CD14-positive monocyte (primary cell): ENCODE measurements around the gene PHACTR3. TPM values are rescaled to one million over a fixed set of nuclear protein-coding genes. Genes with fewer than 3 reads are reported as not detected.

Experiments
- DNase-seq, 3 donors: peaks; one replicate each; pipeline ENCODE4 v3.0.0-alpha.2; 2011 to 2022
- H2AFZ ChIP-seq: 2 replicates; pipeline ENCODE4 v1.6.0; 2012; ENCODE audit warnings: mild to moderate bottlenecking, low read depth, low read length, inconsistent platforms; ENCODE audit not compliant: insufficient read depth, poor library complexity, severe bottlenecking
- H3K27ac ChIP-seq, 2 donors: 1 replicate in 1 of 2; 2 replicates in 1 of 2; pipeline ENCODE4 v1.5.1; 2012 to 2013; ENCODE audit warnings: low read length in 2 of 2, control low read depth in 1 of 2, inconsistent platforms in 1 of 2, low read depth in 1 of 2, mild to moderate bottlenecking in 1 of 2
- H3K27me3 ChIP-seq, 2 donors: one replicate each; pipeline versions ENCODE4 v1.6.0 to v1.6.1; 2011 to 2013; ENCODE audit warnings: low read length in 2 of 2; ENCODE audit not compliant: control insufficient read depth in 2 of 2, insufficient read depth in 2 of 2
- H3K36me3 ChIP-seq, 2 donors: replicated peaks in 1 of 2; 1 replicate in 1 of 2; 2 replicates in 1 of 2; pipeline versions ENCODE4 v1.5.1 to v1.6.1; 2012 to 2013; ENCODE audit warnings: low read length in 2 of 2, control low read depth in 1 of 2, inconsistent platforms in 1 of 2, mild to moderate bottlenecking in 1 of 2; ENCODE audit not compliant: insufficient read depth in 2 of 2, control insufficient read depth in 1 of 2
- H3K4me1 ChIP-seq, 2 donors: 1 replicate in 1 of 2; 2 replicates in 1 of 2; pipeline versions ENCODE4 v1.5.1 to v1.6.1; 2012 to 2013; ENCODE audit warnings: low read length in 2 of 2, control low read depth in 1 of 2, inconsistent platforms in 1 of 2, mild to moderate bottlenecking in 1 of 2, moderate library complexity in 1 of 2; ENCODE audit not compliant: insufficient read depth in 2 of 2, control insufficient read depth in 1 of 2
- H3K4me2 ChIP-seq: replicated peaks from 2 replicates; pipeline ENCODE3; 2012; ENCODE audit warnings: low read length, moderate library complexity, mild to moderate bottlenecking; ENCODE audit not compliant: poor library complexity, severe bottlenecking; ENCODE audit errors: extremely low read depth
- H3K4me3 ChIP-seq, 3 experiments: fragments of 200-600 bp in 1 of 3; sonication (generic) in 1 of 3; replicated peaks in 1 of 3; 1 replicate in 2 of 3; 2 replicates in 1 of 3; pipeline ENCODE4 v1.5.1; 2011 to 2013; ENCODE audit warnings: low read length in 3 of 3, mild to moderate bottlenecking in 3 of 3, control low read depth in 2 of 3, low read depth in 2 of 3, inconsistent platforms in 1 of 3, moderate library complexity in 1 of 3
- H3K79me2 ChIP-seq: 2 replicates; pipeline ENCODE4 v1.6.0; 2012; ENCODE audit warnings: mild to moderate bottlenecking, control low read depth, inconsistent platforms, low read length, moderate library complexity; ENCODE audit not compliant: insufficient read depth
- H3K9ac ChIP-seq: 2 replicates; pipeline ENCODE4 v1.6.0; 2017; ENCODE audit warnings: low read length, mild to moderate bottlenecking; ENCODE audit not compliant: insufficient read depth, poor library complexity, severe bottlenecking
- H3K9me3 ChIP-seq, 2 donors: replicated peaks in 1 of 2; 1 replicate in 1 of 2; 2 replicates in 1 of 2; pipeline versions ENCODE4 v1.5.1 to v1.6.1; 2012 to 2013; ENCODE audit warnings: low read length in 2 of 2, control low read depth in 1 of 2; ENCODE audit not compliant: control insufficient read depth in 1 of 2, insufficient read depth in 1 of 2
- H4K20me1 ChIP-seq: 2 replicates; pipeline ENCODE4 v1.6.0; 2012; ENCODE audit warnings: mild to moderate bottlenecking, low read length, control low read depth, moderate library complexity; ENCODE audit not compliant: insufficient read depth
- H3K27ac Mint-ChIP-seq, 7 donors: one replicate each; pipeline ENCODE4 v1.8.0; 2020; ENCODE audit warnings: mild to moderate bottlenecking in 7 of 7, mixed read lengths in 7 of 7, moderate library complexity in 6 of 7, inconsistent platforms in 2 of 7
- H3K27me3 Mint-ChIP-seq, 3 donors: one replicate each; pipeline ENCODE4 v1.8.0; 2021 to 2022; ENCODE audit warnings: low read depth in 3 of 3, mild to moderate bottlenecking in 3 of 3, mixed read lengths in 3 of 3, moderate library complexity in 3 of 3, inconsistent platforms in 1 of 3
- H3K36me3 Mint-ChIP-seq, 2 donors: one replicate each; pipeline ENCODE4 v1.8.0; 2020; ENCODE audit warnings: mixed read lengths in 2 of 2, inconsistent platforms in 1 of 2, mild to moderate bottlenecking in 1 of 2
- H3K4me1 Mint-ChIP-seq: one replicate; pipeline ENCODE4 v1.8.0; 2020; ENCODE audit warnings: mild to moderate bottlenecking, mixed read lengths
- H3K4me3 Mint-ChIP-seq, 2 donors: one replicate each; pipeline ENCODE4 v1.8.0; 2020; ENCODE audit warnings: mild to moderate bottlenecking in 2 of 2, mixed read lengths in 2 of 2, moderate library complexity in 1 of 2
- H3K9me3 Mint-ChIP-seq, 7 donors: one replicate each; pipeline ENCODE4 v1.8.0; 2020 to 2022; ENCODE audit warnings: mixed read lengths in 7 of 7, mild to moderate bottlenecking in 6 of 7, moderate library complexity in 6 of 7, inconsistent platforms in 2 of 7
- WGBS: methylation state at CpG from one replicate; pipeline ENCODE4 v1.1.5; 2013; ENCODE audit warnings: missing lambda C conversion rate; ENCODE audit not compliant: insufficient coverage; 5-methylcytosine and 5-hydroxymethylcytosine counted together
- intact Hi-C, 2 donors: fragments of 100-400 bp; cut with micrococcal nuclease; formaldehyde crosslinking; loops; one replicate each; pipeline versions ENCODE4 v1.15.0 to v1.15.1; 2023
- polyA plus RNA-seq, 3 donors: library from polyadenylated mRNA; depleted of rRNA in 1 of 3; unstranded in 2 of 3; stranded (reverse) in 1 of 3; fragments of 300-500 nt in 2 of 3; fragments of >200 nt in 1 of 3; fragmentation: Illumina TruSeq in 2 of 3; gene quantifications; 1 replicate in 2 of 3; 2 replicates in 1 of 3; pipeline ENCODE4 v1.2.3, GENCODE V29; 2012 to 2021
- TF ChIP-seq, protein P1 (sequence below): fragments of 200-600 bp; IDR thresholded peaks from one replicate; pipeline ENCODE4 v1.8.0; 2022; ENCODE audit warnings: antibody characterized with exemption, mild to moderate bottlenecking

Gene PHACTR3
- polyA plus RNA-seq, 3 donors, result 0.11 to 0.17 TPM; not detected in 1

DNA sequence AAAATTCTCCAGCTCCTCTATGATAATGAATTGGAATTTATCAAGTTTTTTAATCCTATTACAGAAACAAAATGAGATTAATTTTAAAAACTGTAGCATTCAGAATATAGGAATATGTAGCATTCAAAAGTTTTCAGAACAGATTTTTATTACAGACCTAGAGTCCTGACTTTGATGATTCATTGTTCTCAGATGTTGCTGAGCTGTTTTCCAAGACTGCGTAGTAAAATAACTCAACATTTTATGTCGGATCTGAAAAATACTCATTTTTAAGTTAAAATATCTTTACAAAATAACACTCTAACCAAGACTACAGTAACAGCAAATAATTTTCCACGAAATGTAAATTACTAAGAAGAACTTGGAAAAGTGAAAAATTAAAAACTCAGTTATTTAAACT, 262.0 kb downstream of the PHACTR3 start:
- no peak overlapping the region for H3K4me2 ChIP-seq
- no peak overlapping the region for H3K4me3 Mint-ChIP-seq
- H3K27ac Mint-ChIP-seq, result no peak overlapping the region
- H2AFZ ChIP-seq, result no peak overlapping the region
- no peaks in the 10 kb centered on the region for H3K4me1 ChIP-seq
- no peaks in the 10 kb centered on the region for H3K36me3 ChIP-seq
- no CpG with 5 or more reads among the region's 3 CpGs for WGBS
- TF ChIP-seq, protein P1, sequence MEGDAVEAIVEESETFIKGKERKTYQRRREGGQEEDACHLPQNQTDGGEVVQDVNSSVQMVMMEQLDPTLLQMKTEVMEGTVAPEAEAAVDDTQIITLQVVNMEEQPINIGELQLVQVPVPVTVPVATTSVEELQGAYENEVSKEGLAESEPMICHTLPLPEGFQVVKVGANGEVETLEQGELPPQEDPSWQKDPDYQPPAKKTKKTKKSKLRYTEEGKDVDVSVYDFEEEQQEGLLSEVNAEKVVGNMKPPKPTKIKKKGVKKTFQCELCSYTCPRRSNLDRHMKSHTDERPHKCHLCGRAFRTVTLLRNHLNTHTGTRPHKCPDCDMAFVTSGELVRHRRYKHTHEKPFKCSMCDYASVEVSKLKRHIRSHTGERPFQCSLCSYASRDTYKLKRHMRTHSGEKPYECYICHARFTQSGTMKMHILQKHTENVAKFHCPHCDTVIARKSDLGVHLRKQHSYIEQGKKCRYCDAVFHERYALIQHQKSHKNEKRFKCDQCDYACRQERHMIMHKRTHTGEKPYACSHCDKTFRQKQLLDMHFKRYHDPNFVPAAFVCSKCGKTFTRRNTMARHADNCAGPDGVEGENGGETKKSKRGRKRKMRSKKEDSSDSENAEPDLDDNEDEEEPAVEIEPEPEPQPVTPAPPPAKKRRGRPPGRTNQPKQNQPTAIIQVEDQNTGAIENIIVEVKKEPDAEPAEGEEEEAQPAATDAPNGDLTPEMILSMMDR, result no peak
- peaks cover 8% of the 10 kb centered on the region for H3K4me1 Mint-ChIP-seq
- H3K36me3 Mint-ChIP-seq, result peaks cover 3 to 8% of the 10 kb centered on the region in 2 donors
- peaks cover 0 to 2% of the 10 kb centered on the region in 2 donors for H3K27me3 ChIP-seq
- H3K4me3 ChIP-seq, result no peak overlapping the region
- no peaks in the 10 kb centered on the region for H3K9me3 ChIP-seq
- no peak overlapping the region for H3K9ac ChIP-seq
- H3K9me3 Mint-ChIP-seq, result peaks cover 0 to 1% (median 0%) of the 10 kb centered on the region in 7 donors
- no peaks in the 10 kb centered on the region for H3K79me2 ChIP-seq
- H3K27ac ChIP-seq, result no peak overlapping the region
- peaks cover 0 to 2% (median 0%) of the 10 kb centered on the region in 3 donors for H3K27me3 Mint-ChIP-seq
- intact Hi-C loops, result no loop called here
- no peak for DNase-seq
- no peaks in the 10 kb centered on the region for H4K20me1 ChIP-seq

DNA sequence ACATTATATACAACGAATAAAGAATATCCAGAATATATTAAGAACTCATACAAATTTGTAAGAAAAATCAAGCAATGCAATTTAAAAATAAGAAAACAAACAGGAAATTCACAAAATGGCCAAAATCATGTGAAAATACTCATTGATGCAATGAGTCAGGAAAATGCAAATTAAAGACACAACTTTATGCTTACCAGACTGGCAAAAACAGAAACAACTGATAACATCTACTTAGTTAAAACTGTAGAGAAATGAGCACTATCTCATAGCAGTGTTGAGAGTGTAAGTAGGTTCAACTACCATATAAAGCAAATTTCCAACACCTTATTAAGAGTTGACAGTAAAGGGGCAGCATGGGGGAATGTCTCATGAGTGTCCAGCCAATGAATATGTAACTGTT, 266.8 kb downstream of the PHACTR3 start:
- Histone ChIP-seq H3K4me3 (no peak overlapping the region), H2AFZ (no peak overlapping the region), H4K20me1 (no peaks in the 10 kb centered on the region), H3K36me3 (no peaks in the 10 kb centered on the region), H3K4me2 (no peak overlapping the region), H3K79me2 (no peaks in the 10 kb centered on the region), H3K27ac (no peak overlapping the region), H3K27me3 (no peaks in the 10 kb centered on the region), H3K9ac (no peak overlapping the region), H3K9me3 (no peaks in the 10 kb centered on the region), H3K4me1 (no peaks in the 10 kb centered on the region)
- H3K9me3 Mint-ChIP-seq, result peaks cover 0 to 2% (median 0%) of the 10 kb centered on the region in 7 donors
- no CpG with 5 or more reads among the region's 1 CpG for WGBS
- peaks cover 9% of the 10 kb centered on the region for H3K4me1 Mint-ChIP-seq
- H3K36me3 Mint-ChIP-seq, result peaks cover 2 to 4% of the 10 kb centered on the region in 2 donors
- DNase-seq, result no peak
- TF ChIP-seq, protein P1, result no peak
- H3K27me3 Mint-ChIP-seq, result no peaks in the 10 kb centered on the region
- no peak overlapping the region for H3K27ac Mint-ChIP-seq
- no peak overlapping the region for H3K4me3 Mint-ChIP-seq
- intact Hi-C loops, result no loop called here
